ENCODE data around the gene DNER. TPM values are rescaled to one million over a fixed set of nuclear protein-coding genes. Genes with fewer than 3 reads are reported as not detected.
A peak's percentile ranks its signal among the peaks of the same experiment; 100 is the strongest.
"Not testable (repeated sequence)": the region's sequence is repeated elsewhere in the genome, so short reads cannot be mapped to it uniquely, and the experiment has no call there.

The DNER gene
- total and polyA plus RNA-seq, 8 donors = 0.06 to 2.4 (median 1.9) TPM

DNA sequence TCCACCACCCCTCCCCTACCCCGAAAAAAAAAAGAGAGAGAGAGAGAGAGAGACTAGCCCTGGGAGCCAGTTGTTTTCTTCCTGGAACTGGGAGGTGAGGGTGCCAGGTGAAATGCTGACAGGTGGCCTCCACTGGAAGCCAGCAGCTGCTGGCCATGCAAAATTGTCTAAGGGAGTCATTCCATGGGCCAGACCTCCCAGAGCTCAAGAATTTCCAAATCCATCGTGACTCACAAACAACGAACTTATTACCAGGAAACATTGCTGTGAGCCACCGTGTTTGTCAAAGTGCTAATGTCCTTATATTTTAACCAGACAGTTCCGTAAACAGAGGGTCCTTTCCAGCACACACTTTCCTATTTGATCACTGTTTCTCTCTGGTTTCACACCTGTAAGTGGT lies 374.7 kb downstream of the DNER start:
- TF ChIP-seq, protein P1, sequence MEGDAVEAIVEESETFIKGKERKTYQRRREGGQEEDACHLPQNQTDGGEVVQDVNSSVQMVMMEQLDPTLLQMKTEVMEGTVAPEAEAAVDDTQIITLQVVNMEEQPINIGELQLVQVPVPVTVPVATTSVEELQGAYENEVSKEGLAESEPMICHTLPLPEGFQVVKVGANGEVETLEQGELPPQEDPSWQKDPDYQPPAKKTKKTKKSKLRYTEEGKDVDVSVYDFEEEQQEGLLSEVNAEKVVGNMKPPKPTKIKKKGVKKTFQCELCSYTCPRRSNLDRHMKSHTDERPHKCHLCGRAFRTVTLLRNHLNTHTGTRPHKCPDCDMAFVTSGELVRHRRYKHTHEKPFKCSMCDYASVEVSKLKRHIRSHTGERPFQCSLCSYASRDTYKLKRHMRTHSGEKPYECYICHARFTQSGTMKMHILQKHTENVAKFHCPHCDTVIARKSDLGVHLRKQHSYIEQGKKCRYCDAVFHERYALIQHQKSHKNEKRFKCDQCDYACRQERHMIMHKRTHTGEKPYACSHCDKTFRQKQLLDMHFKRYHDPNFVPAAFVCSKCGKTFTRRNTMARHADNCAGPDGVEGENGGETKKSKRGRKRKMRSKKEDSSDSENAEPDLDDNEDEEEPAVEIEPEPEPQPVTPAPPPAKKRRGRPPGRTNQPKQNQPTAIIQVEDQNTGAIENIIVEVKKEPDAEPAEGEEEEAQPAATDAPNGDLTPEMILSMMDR (IDR thresholded peaks at IDR 0.05) = no peak
- H3K4me3 ChIP-seq = no peak overlapping the region
- no peak overlapping the region for H3K27ac ChIP-seq
- DNase-seq = no peak
- no peak for ATAC-seq
- H3K9me3 ChIP-seq = no peaks in the 10 kb centered on the region
- H3K36me3 ChIP-seq = no peaks in the 10 kb centered on the region
- H3K4me1 ChIP-seq = peaks cover 0 to 5% of the 10 kb centered on the region in 2 donors
- H3K27me3 ChIP-seq = no peaks in the 10 kb centered on the region
- intact Hi-C loops (cut with DNase I) = loop anchor here in 1 of 2 donors (10.0 kb wide), 1 partner anchor 245 kb away; no protein-coding TSS in a partner anchor

DNA sequence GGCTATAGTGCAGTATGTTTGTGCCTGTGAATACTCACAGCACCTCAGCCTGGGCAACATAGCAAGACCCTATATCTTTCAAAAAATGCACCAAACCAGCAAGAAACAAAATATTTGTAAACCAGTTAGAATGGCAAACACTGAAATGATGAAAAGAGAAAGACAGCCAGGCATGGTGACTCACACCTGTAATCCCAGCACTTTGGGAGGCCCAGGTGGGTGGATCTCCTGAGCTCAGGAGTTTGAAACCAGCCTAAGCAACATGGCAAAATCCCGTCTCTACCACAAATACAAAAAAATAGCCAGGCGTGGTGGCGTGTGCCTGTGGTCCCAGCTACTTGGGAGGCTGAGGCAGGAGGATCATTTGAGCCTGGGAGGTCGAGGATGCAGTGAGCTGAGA lies 375.2 kb downstream of the DNER start:
- H3K4me1 ChIP-seq; H3K4me3 ChIP-seq; DNase-seq; H3K27me3 ChIP-seq; H3K27ac ChIP-seq; H3K9me3 ChIP-seq; ATAC-seq; intact Hi-C loops (cut with DNase I); H3K36me3 ChIP-seq: not testable (repeated sequence)

DNA sequence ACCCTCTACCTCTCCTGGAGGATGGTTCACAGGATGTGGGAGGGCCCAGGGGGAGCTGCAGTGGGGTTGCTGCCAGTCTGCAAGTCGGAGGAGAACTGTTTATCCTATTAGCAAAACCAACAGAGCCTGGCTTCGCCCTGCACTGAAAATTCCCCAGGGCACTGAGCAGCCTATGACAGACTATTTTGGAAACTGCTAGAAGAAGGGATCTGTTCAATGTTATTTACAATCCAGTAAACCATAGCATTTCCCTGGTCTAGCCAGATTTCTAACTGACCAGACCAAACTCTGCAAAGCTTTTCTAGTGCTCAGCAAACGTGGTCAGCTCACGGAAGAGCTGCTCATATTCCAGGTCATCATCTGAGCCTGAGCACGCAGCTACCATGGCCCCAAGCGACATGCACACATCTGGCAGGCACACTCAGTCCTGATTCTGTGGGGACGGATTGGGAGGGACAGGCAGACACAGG lies 378.4 kb downstream of the DNER start:
- intact Hi-C loops (cut with DNase I) = no loop called here
- no peak for DNase-seq
- TF ChIP-seq, protein P1 (IDR thresholded peaks at IDR 0.05) = no peak
- no peaks in the 10 kb centered on the region for H3K9me3 ChIP-seq
- H3K27me3 ChIP-seq = no peaks in the 10 kb centered on the region
- H3K4me3 ChIP-seq = no peak overlapping the region
- no peaks in the 10 kb centered on the region for H3K36me3 ChIP-seq
- H3K27ac ChIP-seq = no peak overlapping the region
- no peaks in the 10 kb centered on the region for H3K4me1 ChIP-seq
- no peak for ATAC-seq

DNA sequence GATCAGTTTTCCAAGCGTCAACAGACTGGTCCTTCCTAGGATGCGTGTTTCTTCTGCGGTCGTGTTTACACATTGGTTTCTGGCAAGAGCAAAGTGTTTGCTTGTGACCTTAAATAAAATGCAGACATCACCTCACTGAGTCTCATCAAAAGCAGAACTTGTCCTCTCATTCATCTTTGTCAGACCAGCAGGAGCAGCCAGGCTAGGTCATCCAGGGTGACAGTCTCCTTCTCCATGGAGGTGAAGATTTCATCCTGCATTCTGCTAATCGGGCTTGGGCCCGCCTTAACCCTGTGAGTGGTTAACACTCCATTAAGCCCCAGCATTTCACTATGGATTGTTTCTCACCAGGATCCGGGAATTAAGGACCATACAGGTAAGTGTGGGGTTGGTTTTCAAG lies 379.0 kb downstream of the DNER start:
- TF ChIP-seq, protein P1 (IDR thresholded peaks at IDR 0.05) = no peak
- no peaks in the 10 kb centered on the region for H3K9me3 ChIP-seq
- H3K36me3 ChIP-seq = no peaks in the 10 kb centered on the region
- no peak for ATAC-seq
- intact Hi-C loops (cut with DNase I) = no loop called here
- no peaks in the 10 kb centered on the region for H3K4me1 ChIP-seq
- DNase-seq = no peak
- H3K27me3 ChIP-seq = no peaks in the 10 kb centered on the region
- H3K27ac ChIP-seq = no peak overlapping the region
- H3K4me3 ChIP-seq = no peak overlapping the region

DNA sequence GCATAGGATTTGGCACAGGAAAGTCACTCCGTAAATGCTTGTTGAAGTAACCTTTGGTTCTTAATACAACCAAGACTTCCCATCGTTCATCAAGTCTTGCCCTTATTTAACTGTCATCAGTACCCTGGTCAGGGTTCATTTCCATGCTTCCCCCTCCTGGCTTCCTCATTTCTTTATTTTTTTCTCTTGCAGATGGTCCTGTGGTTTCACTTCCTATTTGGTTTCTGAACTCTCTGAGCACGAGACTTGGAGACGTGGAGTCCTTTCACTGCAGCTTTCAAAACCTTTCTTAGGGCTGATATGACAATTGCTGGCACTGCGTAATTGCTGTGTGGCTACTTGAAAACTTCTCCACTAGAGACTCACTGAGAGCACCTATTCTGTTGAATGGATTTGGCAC lies 383.4 kb downstream of the DNER start:
- peak; percentile 69 for ATAC-seq
- Histone ChIP-seq H3K4me3 (no peak overlapping the region), H3K4me1 (no peaks in the 10 kb centered on the region), H3K27me3 (no peaks in the 10 kb centered on the region), H3K9me3 (no peaks in the 10 kb centered on the region), H3K27ac (no peak overlapping the region), H3K36me3 (no peaks in the 10 kb centered on the region)
- DNase-seq = peak in 2 of 4 donors; percentile 13 to 39
- TF ChIP-seq, protein P1 (IDR thresholded peaks at IDR 0.05) = no peak
- intact Hi-C loops (cut with DNase I) = no loop called here

DNA sequence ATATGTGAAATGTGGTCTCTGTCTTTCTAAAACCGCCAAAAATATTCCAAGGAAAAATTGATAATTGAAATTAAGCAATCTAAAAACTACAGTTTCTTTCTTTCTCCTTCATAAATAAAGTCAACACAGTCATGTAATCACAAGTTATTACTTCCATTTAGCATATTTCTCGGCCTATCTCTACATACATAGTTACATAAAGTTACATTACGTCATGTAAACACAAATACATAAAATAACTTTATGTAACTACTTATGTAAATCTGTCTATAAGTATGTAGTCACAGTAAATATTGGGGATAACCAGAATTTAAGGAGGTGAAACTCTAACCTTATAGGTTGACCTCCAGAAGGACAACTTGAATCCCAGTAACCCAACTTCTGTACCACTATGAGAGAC lies 394.8 kb downstream of the DNER start:
- Histone ChIP-seq H3K27ac (no peak overlapping the region), H3K9me3 (peaks cover 0 to 2% of the 10 kb centered on the region in 2 donors), H3K36me3 (no peaks in the 10 kb centered on the region), H3K4me3 (no peak overlapping the region), H3K27me3 (no peaks in the 10 kb centered on the region), H3K4me1 (no peaks in the 10 kb centered on the region)
- TF ChIP-seq, protein P1 (IDR thresholded peaks at IDR 0.05) = no peak
- intact Hi-C loops (cut with DNase I) = no loop called here
- DNase-seq (no peak), ATAC-seq (no peak)
